ENCODE measurements around the gene TGFBR3.

Gene TGFBR3

GRCh38 chr1:91827459-91828321 lies 58.3 kb downstream of the TGFBR3 start:
- DNase-seq (ENCODE audit: low read depth in 2 of 3, low spot score in 1 of 3), result no peak

- DNase-seq (ENCODE audit: low read depth in 2 of 3, low spot score in 1 of 3), result no peak
Observed at GRCh38 chr1:91827087-91827458, 58.9 kb downstream of the TGFBR3 start.

- no peak for DNase-seq (ENCODE audit: low read depth in 2 of 3, low spot score in 1 of 3)
Observed at GRCh38 chr1:91826649-91827048, 59.3 kb downstream of the TGFBR3 start.

DNA sequence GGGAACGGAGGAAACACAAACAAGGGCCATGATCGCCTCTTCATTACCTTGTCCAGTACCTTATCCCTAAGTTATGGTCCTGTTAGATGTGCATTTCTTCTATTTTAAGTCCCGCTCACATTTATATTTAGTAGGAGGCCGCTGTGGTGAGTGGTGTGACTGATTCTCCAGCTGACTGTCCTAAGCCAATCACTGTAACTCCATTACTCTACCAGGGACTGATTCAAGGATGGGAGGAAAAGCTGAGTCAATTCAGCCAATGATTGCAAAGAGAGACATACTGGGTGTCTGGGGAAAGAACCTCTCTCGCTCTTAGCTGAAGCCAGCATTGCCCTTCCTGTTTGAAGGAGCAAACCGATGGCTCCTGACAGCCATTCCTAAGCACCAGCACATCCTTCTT lies 59.7 kb downstream of the TGFBR3 start:
- no peak for DNase-seq (ENCODE audit: low read depth in 2 of 3, low spot score in 1 of 3)

DNA sequence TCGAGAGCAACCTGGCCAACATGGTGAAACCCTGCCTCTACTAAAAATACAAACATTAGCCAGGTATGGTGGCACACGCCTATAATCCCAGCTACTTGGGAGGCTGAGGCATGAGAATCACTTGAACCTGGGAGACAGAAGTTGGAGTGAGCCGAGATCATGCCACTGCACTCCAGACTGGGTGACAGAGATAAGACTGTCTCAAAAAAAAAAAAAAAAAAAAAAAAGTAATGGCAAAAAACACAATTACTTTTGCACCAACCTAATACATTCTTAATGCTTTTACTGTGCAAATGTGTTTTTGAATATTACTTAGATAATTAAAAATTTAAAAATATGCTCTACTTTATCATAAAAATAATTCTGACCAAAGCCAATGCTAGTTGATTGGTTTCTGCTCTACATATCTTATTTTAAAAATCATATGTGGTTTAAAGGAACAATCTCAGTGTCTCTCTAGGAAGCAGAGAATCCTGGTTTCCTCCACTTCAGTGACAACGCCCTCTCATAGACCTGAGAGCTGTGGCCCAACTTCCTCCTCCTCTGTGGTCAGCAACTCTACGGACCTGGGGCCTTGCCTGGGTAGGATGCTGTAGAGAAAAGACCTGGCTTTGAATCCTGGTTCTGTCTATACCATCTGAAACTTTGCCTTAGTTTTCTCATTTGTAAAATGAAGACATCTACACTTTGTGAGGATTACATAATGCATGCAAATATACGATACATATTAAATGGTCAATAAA lies 64.7 kb downstream of the TGFBR3 start:
- no peak for DNase-seq (ENCODE audit: low read depth in 2 of 3, low spot score in 1 of 3)

DNA sequence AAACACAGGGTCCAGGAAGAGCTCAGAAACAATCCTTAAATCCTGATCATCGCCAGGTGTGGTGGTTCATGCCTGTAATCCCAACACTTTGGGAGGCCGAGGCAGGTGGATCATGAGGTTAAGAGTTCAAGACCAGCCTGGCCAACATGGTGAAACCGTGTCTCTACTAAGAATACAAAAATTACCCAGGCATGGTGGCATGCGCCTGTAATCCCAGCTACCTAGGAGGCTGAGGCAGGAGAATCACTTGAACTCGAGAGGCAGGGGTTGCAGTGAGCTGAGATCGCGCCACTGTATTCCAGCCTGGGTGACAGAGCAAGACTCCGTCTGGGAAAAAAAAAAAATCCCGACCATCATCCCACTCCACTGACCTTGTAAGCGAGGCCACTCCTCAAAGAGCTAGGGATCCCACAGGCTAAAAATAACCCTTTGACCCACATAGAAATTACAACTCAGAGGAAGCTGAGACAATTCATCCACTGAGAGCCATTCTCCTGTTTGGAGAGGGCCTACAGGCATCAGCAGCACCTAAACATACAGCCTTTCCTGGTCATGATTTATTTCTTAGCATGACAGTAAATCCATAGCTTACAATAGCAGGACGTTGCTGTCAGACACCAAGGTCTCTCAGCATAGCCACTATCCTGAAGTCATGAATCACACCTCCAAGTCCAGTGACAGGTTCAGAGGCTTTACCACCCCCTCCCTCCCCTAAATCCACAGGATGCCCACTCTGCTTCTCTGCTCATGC lies 66.7 kb downstream of the TGFBR3 start:
- no peak for DNase-seq (ENCODE audit: low read depth in 2 of 3, low spot score in 1 of 3)

GRCh38 chr1:91818713-91818975 lies 67.3 kb downstream of the TGFBR3 start:
- DNase-seq (ENCODE audit: low read depth in 2 of 3, low spot score in 1 of 3), result no peak

DNA sequence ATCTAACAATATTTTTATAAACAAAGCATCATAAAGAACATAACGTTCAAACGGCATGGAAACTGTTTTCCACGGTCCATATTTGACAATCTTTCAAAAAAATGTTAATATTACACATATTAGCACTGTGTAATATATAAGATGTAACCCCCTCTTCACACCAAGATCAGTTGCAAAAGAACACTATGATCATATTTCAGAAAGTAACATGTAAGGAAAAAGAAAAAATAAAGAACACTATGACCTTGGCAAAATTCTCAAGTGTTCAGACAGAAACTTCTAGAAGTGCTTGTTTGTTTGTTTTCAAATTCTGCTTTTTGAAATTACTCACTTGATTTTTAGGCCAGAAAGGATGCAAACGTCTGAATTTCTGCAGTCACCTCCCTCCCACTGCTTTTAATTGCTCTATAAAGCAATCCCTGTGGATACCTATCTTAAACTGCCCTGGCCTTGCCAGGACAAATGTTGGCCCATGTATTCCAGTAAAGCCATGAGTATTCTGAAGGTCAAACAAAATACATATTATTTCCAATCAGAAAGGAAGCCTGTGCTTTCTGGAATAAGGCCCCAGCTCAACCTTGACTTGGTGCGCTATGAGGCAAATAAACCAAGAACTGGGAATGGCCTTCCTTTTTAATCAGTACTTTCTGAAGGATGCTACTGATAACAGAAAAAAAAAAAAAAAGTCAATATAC lies 68.6 kb downstream of the TGFBR3 start:
- no peak for DNase-seq (ENCODE audit: low read depth in 2 of 3, low spot score in 1 of 3)

DNA sequence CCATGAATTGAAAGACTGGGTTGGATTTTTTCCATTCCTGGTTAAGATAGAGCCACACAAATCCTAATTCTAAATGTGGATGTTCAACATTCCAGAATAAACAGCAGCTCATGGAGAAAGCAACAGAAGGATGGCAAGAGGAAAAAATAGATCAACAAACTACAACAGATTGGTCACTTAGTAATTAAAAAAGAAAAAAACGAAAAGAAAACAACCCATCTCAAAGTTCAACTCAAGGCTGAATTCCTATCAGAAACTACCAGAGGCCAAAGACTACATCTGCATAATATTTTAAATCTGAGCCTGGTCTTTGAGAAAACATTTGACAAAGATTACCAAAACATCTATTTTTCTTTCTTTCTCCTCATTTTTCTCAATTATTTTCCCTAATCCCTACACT lies 69.9 kb downstream of the TGFBR3 start:
- no peak for DNase-seq (ENCODE audit: low read depth in 2 of 3, low spot score in 1 of 3)

GRCh38 chr1:91814448-91814847 lies 71.5 kb downstream of the TGFBR3 start:
- no peak for DNase-seq (ENCODE audit: low read depth in 2 of 3, low spot score in 1 of 3)

DNA sequence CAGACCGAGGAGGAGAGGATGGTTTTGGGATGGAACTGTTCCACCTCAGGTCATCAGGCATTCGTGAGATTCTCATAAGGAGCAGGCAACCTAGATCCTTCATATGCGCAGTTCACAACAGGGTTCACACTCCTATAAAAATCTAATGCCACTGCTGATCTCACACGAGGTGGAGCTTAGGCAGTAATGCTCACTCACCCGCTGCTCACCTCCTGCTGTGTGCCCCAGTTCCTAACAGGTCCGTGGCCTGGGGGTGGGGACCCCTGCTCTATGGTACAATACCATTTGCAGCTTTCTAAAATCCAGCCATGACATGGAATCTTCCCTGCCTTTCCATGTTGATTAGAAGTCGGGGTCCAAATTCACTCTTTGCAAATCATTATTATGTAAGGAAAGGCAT lies 72.1 kb downstream of the TGFBR3 start:
- no peak for DNase-seq (ENCODE audit: low read depth in 2 of 3, low spot score in 1 of 3)

DNA sequence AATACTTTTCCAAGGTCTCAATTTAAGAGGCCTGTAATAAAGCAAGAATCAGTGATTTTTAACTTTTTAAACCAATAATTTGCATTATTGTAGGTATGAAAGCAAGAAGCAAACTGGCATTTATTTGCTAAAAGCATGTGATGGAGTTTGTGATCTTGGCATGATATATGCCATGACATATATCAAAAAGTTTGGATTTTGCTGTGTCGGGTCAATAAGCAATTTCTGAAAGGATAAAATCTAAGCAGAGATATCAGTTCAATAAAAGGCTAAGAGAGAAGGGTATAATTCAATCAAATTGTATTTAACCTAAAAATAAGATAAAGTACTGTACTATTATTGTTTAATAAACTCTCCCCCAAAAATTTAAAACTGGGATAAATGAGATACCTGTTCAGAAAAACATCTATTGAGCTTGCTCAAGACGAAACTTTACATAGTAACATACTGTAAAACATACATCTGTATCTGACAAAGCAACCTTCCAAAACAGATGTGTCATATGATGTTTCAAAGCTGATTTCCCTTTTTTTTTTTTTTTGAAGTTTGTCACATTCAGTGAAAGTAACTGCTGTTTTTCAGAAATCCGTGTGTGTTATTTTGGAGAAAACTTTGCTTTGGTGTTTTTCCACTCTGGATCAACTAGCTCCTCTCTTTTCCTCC lies 74.5 kb downstream of the TGFBR3 start:
- DNase-seq (ENCODE audit: low read depth in 2 of 3, low spot score in 1 of 3), result no peak

DNA sequence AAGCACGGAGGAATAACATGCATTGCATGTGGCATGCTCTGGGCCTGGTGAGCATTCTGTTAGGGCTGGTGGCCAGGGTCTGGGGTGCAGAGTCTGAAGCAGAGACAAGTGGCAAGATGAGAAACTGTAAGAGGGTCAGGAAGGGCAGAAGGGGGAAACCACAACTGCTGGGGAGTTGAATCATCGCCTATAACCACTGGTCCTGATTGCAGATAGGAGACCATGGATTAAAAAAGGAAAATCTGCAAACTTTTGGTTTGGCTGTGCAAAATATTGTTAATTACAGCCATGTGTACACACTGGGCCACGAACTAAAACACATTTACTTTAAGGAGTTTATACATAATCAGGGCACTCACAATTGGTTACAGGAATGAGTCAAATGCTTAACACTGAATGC lies 76.6 kb downstream of the TGFBR3 start:
- no peak for DNase-seq (ENCODE audit: low read depth in 2 of 3, low spot score in 1 of 3)

DNA sequence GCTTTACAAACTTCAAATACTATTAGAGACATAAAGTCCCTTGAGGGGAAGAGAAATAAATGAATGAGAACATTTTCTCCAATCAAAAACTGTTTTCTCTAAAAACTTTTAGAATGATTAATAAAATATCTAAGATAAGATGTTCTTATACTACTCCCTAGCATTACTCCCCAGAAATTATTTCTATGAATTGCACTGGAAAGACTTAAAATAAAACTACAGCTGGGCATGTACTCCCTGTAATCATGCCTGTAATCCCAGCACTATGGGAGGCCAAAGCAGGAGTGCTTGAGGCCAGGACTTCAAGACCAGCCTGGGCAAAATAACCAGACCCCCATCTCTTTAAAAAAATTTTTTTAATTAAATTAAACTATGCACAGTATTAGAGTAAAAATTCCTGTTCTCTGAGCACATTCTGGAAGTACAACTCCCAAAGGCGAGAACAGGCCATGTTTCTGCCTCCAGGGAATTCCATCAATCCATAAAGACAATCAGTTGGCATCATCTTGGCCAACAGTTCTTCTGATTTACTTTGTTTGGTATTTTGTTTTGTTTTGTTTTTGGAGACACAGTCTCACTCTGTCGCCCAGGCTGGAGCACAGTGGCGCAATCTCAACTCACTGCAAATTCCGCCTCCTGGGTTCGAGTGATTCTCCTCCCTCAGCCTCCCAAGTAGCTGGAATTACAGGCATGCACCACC lies 77.9 kb downstream of the TGFBR3 start:
- DNase-seq (ENCODE audit: low read depth in 2 of 3, low spot score in 1 of 3), result no peak

DNA sequence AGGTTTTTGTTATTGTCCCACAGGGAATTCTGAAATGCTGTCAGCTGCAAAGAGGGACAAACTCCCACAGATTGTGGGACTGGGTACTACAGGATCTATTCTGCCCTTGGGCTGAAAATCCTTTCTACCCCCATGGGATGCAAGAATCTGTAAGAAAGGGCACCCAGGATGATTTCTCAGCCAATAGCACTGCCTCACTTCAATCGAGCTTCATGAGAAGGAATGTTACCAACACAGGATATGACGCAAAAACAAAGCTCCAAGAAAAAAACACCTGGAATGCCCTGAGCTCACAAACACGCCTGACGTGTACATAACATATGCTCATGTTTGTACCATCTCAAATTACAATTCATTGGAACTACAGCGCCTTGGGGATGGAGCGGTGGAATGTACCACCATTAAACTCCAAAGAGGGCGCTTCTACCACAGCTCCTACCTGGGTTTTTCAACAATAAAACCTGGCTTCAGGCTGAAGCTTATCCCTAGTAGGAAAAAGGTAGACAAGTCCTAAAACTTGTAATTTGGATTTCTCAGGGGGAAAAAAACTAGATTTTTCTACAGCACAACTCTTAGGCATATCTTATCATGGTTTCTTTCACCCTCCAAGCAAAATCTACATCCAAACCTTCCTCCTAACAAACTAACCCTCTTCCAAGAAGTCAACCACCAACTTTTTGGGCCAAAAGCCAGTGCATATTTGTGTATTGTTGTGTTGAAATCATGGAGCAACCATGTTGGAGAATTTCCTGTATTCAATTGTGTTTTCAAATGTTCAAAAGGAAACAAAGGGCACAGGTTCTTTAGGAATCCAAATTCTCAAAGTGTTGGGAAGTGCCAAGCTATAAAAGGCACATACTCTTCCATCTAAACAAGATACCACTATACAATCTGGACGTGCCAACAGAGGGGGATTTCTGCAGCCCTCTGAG lies 78.9 kb downstream of the TGFBR3 start:
- DNase-seq (ENCODE audit: low read depth in 2 of 3, low spot score in 1 of 3), result no peak

DNA sequence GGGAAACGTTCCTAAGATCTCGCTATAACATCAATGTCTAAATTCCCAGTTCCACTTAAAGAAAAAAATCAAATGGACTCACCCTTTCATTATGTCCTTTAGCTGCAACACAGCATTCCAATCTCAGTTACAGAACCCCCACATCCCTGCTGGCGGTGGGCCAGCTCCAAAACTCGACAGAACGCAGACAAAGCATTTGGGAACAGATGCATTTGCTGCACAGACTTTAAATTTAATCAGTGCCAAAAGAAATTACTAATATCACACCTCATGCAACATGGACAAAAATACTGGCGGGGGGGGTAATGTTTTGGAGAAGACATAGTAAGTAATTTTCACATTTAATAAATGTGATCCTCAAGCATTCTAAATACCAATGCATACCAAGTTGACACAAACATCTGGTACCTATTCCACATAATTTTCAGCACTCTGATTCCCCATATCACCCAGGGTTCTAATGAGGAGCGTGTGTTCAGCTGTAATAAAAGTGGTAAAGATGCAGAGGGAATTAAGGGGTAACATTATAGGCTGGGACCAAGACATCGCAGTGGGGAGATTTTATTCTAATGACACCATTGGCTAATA lies 79.7 kb downstream of the TGFBR3 start:
- no peak for DNase-seq (ENCODE audit: low read depth in 2 of 3, low spot score in 1 of 3)

DNA sequence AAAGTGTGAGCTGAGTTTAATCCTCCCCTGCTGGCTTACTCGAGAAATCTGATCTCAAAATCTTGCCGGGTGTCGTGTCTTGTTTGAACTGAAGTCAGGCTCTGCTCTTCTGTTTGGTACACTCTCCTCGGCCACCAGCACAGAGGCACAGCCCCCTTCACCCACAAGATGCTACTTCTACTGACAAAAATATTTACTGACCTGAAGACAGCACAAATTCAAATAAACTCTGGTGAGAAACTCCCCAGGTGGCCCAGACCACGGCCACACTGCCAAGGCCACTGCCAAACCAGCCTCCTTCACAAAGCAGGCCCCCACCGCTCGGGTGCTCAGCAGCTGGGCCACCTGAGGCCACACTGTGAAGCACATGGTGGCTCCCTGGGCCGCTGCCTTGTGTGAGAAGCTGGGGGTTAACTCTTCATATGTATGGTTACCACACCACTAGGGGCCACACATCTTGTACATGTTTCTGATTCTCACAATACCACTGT lies 80.6 kb downstream of the TGFBR3 start:
- DNase-seq (ENCODE audit: low read depth in 2 of 3, low spot score in 1 of 3), result no peak

DNA sequence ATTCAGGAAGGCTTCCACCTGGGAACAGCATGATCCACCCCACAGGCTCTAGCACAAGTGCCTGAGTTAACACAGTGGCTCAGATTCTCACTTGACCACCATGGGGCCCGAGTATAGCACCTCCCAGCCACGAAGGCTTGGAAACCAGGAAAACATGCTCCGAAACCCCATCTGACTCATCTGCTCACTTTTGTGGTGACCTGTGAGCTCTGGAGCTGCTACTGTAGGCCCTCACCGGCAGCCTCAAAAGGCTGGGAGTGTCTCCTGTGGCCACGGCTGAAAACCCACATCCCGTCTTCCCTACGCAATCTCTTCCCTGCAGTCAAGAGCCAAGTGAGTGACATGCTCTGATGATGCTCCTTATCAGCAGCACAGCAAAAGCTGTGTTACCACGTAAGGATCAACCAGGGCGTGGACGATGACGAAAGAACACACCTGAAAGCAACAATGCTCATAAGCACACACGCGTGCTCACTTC lies 81.4 kb downstream of the TGFBR3 start:
- peak; percentile 67 to 83 (median 74) for DNase-seq (ENCODE audit: low read depth in 2 of 3, low spot score in 1 of 3)

All from stimulated activated CD4-positive, alpha-beta T cell treated with anti-CD3 and anti-CD28 coated beads, Interleukin-12 subunit alpha, Interleukin-12 subunit beta, amount 100 ng/mL, for 48 hours (primary cell).